GM18868 (cell line): ENCODE data around the gene SSTR1.

Experiments used
- ATAC-seq: cut with Tn5 transposase; IDR thresholded peaks from one replicate; pipeline ENCODE4 v1.9.1; 2021; ENCODE audit warnings: mild to moderate bottlenecking, moderate library complexity; ENCODE audit not compliant: unreplicated experiment

Gene SSTR1

DNA sequence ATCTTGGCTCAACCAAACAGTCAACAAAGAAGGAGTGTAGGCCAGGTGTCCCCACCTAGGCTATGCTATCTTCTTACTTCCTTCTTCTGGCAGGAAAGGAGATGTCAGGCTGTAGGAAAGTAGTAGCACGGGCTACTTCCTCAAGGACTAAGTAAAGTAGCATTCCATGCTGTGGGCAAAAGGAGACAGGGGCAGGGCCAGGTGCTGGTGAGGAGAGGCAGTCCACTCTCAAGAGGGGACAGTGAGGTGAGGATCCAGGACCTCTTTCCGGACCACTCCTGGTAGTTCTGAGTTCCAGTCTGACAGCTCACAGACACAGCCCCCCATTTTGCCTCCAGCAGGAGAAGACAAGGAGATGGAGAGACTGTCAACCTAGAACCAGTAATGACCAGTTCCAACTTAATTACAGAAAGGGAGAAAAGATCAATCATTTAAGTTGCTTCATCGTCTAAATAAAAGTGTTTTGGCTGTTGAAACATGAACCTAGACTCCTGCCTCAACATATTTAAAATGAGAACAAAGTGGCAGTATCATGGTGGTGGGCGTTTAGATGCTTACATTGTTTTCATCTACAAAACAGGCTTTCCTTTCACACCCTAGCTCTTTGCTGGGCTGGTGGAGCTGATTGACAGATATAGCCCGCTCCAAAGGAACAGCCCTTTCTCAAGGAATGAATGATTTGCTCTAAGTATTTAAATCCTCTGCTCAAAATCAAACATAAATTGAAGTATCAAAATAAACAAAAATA is 5.1 kb upstream of the SSTR1 start:
- no peak for ATAC-seq

DNA sequence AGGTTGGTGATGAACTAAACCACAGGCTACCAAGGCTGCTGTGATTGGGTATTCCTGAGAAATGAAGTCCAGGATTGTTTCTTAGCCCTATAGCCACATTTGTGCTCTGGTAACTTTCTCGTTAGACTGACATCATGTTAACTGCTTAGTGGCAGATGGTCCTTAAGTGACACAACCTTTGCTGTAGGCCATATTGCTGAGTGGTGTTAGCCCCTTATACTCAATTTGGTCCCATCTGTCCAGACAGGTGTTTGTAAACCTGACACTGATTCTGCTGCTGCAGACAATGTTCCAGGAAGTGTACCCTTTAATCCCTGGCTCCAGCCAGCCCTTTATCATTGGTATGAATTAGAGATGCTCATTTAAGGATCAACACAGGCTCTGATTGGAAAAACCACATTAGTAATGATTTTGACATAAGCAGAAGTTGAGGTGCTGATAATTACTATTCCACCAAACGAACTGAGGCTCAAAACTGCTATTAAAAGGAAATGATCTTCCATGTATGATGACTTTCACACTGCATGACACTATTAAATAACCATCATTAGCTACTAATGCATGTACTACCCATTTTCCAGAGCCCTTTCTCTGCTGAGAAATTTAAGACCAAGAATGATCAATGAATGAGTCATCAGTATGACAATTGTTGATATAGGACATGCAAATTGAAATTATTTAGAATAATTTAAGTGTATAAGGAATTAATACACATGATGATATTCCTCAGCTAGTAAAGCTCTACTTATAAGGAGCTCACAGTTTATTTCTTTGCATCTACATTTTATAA is 3.6 kb upstream of the SSTR1 start:
- ATAC-seq = no peak

DNA sequence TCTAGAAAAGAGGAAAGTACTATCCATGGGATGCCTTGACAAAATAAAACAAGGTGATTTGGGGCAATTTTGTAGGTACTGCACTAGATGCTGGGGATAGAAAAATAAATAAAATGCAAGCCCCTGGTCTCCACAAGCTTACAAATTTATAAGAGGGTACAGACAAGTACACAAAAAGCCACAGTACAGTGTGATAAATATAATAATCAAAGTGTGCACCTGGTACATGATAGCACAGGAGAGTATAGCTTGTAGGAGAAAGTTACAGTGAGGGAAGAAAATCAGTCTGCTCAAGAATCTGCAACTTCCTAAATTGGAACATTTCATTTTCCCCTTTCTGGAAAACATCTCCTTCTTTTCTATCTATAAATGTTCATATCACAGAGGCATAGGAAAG is 3.0 kb upstream of the SSTR1 start:
- ATAC-seq = no peak

DNA sequence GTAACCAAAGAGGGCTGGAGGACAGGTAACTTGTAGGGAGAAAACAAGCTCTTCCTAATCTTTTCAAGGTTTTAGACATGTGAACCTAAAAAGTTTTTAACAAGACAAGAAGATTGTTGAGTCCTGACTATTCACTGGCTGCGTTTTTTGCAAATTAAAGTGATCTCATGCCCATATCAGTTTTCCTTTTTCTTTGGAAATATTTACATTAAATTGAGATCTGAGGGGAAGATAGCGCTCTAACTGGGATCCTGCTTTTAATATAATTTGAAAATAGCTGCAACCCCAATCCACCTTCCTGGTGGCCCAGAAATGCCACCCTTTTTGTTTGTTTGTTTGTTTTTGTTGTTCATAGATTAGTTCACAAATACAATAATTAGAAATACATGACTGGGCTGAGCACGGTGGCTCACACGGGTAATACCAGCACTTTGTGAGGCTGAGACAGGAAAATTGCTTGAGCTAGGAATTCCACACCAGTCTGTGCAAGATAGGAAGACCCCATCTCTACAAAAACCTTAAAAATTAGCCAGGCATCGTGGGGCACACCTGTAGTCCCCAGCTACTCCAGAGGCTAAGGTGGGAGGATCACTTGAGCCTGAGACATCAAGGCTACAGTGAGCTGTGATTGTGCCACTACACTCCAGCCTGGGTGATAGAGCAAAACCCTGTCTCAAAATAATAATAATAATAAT is 2.4 kb upstream of the SSTR1 start:
- no peak for ATAC-seq

DNA sequence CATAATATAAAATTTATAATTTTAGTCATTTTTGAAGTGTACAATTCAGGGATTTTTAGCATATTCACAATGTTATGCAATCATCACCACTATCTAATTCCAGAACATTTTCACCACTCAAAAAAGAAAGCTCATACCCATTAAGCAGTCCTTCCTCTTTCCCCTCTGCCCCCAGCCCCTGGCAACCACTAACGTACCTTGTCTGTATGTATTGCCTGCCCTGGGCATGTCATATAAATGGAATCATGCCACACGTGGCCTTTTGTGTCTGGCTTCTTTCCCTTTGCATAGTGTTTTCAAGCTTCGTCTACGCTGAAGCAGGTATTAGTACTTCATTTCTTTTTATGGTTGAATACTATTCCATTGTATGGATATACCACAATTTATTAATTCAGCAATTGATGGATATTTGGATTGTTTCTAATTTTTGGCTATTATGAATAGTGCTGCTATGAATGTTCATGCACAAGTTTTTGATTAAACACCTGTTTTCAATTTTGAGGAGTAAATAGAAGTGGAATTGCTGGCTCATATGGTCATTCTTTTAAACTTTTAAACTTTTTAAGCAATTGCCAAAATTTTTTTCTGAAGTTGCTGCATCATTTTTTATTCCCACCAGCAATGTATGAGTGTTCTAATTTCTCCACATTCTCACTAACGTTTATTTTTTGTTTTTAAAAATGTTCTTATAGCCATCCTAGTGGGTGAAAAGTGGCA is 1.6 kb upstream of the SSTR1 start:
- no peak for ATAC-seq

DNA sequence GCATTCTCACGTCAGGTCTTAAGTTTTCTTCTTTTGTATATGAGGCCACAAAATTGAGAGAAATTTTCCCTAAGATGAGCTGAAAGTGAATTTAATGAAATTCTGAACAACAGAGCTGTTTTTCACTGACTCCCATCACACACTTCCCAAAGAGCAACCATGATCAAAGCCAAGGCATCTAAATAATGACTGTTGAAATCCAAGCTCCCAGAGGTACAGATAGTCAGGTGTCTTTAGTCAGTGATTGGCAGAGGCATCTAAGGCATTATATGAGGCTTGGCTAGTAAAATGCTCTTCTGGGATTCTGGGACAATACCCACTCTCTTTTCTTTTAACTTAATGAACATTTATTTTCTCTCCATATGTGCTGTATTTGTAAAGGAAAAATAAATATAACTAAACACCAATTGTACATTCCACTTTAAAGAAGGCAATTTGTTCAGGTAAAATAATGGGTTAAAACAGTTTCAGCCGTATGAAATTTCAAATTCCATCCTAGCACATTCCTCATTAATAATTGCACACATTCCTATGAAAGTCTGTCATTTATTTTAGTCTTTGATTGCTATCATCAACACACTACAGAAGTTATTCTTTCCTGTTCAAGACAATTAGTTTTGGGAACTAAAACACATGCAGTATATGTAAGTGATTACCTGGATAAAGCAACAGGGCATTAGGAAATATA is 871 bp upstream of the SSTR1 start:
- no peak for ATAC-seq

DNA sequence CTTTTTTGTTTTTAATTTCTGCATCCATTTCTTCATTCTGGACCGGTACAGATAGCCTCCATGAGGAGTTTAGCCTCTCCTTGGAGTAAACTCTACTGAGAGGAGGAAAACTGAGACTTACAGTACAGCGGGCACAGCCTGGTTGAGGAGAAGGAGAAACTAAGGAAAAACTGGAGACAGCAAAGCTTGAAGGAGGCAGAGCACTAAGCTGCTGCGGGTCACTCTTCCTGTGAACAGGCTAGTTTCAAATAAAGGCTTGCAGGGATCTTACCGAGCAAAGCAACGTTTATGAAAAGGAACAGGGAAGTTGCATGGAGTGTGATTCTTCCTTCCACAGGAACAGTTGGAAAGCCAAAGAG is 348 bp upstream of the SSTR1 start:
- ATAC-seq = no peak

DNA sequence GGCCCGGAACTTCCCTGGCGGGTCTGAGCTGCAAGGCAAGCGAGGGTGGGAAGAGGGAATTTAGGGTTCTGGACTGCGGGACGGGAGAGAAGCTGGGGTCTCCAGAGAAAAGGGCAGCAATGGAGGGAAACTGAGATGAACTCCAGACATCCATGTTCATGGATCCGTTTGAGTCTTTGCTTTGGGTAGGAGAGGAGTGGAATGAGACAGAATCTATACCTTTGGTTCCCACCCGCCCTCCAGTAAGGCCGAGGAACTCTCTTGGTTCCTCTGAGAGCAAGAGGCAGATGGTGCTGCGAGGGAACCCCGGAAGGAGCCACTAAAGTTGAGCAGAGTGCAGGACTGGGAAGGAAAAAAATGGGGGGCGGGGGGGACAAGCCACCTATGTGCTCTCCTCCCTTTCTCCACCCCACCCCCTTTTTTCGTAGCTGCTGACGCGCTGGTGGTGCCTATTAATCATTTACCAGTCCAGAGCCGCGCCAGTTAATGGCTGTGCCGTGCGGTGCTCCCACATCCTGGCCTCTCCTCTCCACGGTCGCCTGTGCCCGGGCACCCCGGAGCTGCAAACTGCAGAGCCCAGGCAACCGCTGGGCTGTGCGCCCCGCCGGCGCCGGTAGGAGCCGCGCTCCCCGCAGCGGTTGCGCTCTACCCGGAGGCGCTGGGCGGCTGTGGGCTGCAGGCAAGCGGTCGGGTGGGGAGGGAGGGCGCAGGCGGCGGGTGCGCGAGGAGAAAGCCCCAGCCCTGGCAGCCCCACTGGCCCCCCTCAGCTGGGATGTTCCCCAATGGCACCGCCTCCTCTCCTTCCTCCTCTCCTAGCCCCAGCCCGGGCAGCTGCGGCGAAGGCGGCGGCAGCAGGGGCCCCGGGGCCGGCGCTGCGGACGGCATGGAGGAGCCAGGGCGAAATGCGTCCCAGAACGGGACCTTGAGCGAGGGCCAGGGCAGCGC is 1.2 kb downstream of the SSTR1 start:
- no peak for ATAC-seq

DNA sequence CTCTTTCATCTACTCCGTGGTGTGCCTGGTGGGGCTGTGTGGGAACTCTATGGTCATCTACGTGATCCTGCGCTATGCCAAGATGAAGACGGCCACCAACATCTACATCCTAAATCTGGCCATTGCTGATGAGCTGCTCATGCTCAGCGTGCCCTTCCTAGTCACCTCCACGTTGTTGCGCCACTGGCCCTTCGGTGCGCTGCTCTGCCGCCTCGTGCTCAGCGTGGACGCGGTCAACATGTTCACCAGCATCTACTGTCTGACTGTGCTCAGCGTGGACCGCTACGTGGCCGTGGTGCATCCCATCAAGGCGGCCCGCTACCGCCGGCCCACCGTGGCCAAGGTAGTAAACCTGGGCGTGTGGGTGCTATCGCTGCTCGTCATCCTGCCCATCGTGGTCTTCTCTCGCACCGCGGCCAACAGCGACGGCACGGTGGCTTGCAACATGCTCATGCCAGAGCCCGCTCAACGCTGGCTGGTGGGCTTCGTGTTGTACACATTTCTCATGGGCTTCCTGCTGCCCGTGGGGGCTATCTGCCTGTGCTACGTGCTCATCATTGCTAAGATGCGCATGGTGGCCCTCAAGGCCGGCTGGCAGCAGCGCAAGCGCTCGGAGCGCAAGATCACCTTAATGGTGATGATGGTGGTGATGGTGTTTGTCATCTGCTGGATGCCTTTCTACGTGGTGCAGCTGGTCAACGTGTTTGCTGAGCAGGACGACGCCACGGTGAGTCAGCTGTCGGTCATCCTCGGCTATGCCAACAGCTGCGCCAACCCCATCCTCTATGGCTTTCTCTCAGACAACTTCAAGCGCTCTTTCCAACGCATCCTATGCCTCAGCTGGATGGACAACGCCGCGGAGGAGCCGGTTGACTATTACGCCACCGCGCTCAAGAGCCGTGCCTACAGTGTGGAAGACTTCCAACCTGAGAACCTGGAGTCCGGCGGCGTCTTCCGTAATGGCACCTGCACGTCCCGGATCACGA is 2.2 kb downstream of the SSTR1 start:
- ATAC-seq = no peak

DNA sequence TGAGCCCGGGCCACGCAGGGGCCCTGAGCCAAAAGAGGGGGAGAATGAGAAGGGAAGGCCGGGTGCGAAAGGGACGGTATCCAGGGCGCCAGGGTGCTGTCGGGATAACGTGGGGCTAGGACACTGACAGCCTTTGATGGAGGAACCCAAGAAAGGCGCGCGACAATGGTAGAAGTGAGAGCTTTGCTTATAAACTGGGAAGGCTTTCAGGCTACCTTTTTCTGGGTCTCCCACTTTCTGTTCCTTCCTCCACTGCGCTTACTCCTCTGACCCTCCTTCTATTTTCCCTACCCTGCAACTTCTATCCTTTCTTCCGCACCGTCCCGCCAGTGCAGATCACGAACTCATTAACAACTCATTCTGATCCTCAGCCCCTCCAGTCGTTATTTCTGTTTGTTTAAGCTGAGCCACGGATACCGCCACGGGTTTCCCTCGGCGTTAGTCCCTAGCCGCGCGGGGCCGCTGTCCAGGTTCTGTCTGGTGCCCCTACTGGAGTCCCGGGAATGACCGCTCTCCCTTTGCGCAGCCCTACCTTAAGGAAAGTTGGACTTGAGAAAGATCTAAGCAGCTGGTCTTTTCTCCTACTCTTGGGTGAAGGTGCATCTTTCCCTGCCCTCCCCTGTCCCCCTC is 3.0 kb downstream of the SSTR1 start:
- ATAC-seq = no peak

DNA sequence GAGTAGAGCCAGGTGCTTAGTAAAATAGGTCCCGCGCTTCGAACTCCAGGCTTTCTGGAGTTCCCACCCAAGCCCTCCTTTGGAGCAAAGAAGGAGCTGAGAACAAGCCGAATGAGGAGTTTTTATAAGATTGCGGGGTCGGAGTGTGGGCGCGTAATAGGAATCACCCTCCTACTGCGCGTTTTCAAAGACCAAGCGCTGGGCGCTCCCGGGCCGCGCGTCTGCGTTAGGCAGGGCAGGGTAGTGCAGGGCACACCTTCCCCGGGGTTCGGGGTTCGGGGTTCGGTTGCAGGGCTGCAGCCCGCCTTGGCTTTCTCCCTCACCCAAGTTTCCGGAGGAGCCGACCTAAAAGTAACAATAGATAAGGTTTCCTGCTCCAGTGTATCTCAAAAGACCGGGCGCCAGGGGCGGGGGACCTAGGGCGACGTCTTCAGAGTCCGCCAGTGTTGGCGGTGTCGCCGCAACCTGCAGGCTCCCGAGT is 3.6 kb downstream of the SSTR1 start:
- ATAC-seq = no peak

DNA sequence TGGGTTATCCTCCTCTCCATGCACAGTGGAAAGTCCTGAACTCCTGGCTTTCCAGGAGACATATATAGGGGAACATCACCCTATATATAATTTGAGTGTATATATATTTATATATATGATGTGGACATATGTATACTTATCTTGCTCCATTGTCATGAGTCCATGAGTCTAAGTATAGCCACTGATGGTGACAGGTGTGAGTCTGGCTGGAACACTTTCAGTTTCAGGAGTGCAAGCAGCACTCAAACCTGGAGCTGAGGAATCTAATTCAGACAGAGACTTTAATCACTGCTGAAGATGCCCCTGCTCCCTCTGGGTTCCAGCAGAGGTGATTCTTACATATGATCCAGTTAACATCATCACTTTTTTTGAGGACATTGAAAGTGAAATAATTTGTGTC is 4.4 kb downstream of the SSTR1 start:
- no peak for ATAC-seq

DNA sequence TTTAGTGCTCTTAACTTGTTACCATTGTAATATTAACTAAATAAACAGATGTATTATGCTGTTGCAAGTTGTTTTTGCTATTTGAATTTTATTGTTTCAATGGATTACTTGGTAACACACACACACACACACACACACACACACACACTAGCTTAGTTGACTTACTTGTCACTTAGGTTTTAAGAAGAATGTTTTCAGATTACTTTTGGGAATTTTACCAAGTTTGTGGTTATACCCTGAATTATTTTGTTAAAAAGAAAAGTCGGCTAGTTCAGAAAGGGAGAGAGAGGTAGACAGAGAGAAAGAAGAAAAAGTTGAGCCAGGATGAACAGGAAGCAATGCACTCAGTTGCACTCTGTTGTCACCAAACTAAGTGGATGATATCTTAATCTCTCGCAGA is 5.3 kb downstream of the SSTR1 start:
- no peak for ATAC-seq

DNA sequence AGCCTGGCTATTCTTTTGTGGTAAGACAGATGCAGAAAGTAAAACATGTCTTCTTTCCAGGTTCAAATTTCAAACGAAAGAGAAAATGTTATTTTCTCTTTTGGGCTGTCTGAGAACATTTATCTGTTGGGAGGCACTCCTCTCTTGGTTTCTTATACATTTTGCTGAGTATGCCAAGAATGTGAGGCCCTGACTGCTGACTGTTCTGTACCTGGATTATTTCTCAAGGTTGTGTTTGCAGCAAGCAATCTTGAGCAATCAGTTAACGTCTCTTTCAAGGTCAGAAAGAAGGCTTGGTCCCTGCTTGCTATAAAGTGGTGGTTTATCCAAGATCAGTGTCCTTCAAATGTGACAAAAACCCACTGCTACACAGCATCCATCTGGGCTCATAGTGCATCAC is 9.8 kb downstream of the SSTR1 start:
- ATAC-seq = no peak

DNA sequence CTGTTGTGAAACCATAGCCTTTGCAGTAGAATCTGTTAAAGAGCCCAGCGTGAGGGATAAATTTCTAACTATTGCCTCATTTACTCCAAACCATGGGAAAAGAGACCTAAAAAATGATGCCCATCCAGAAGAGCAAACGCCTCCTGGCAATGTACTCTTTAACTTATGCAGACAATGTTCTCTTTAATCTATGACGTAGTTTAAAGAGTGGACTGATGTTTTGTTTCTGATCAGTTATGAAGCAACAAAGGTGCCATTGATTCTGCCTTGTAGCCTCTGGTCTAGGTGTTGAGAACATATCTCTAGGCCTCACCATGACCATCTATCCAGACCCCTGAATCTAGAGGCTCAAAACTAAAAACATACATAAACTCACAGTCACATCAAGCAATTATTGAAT is 13.4 kb downstream of the SSTR1 start:
- no peak for ATAC-seq

DNA sequence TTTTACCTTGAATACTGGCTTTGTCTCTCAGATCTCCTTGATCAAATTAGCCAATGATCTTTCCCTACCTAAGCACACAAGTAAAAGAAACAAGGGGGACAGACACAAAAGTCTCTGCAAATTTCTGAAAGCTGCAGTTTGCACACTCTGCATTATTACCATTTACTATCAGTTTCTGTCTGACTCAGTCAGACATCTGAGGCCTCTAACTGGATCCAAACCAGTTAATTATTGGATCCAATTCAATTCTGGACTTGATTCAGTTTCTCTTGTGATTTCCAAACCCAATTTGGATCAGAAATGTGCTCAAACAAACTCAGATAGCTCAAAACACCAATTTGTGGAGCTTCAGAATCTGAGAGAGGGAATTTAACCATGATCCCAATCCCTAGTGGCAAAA is 16.6 kb downstream of the SSTR1 start:
- ATAC-seq = no peak

DNA sequence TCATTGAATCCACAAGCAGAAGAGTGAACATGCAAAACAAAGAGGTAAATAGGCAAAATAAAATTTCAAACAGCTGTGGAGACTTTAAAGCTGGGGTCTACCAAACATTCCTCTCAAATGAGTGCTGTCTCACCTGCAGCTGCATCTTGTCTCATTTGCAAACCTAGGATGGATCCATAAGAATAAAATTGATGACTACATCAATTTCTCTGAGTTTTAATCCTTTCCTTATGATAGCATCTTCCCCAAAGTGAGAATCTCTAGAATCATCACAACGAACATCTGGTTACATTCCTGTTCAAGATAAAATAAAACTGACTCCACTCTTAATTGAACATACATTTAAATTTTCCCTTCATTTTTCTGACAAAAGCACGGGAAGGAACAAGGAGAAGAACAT is 18.2 kb downstream of the SSTR1 start:
- ATAC-seq = no peak

DNA sequence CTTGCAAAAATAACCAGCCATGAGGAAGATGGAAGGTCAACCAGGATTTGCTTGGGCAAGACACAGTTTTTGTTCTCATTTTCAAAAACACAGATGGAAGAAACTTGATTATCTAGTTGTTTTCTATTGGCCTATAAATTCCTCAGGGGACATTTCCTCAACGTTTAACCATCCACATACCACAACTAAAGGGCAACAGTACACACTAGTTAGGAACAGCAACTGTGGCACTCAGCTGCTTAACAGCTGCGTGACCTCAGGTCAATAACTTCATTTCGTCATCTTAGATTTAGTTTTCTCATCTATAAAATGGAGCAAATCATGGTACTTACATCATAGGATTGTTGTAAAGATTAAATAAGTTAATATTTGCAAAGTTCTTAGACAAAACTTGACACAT is 18.7 kb downstream of the SSTR1 start:
- no peak for ATAC-seq
